Right lobe of liver (tissue), 4 donors: ENCODE results near the gene CACNA1D.

ENCODE experiments used
- CTCF ChIP-seq, 4 donors: fragments of 200-600 bp in 3 of 4; fragments of 450-650 bp in 1 of 4; IDR thresholded peaks; one replicate each; pipeline versions ENCODE4 v1.5.1 to v1.8.0; 2016 to 2022; ENCODE audit warnings: antibody characterized with exemption in 4 of 4, mild to moderate bottlenecking in 2 of 4
- POLR2A ChIP-seq: fragments of 450-650 bp; IDR thresholded peaks from one replicate; pipeline ENCODE4 v1.6.1; 2017; ENCODE audit warnings: antibody characterized with exemption, mild to moderate bottlenecking
- donor health status: DM: no; HTN: no; CAD: no.
- donor health status: DM: no; HTN: no; CAD: no.
- donor health status: DM: no; HTN: yes; CAD: no.

GRCh38 chr3:53812434-53812833, 318.0 kb downstream of the CACNA1D start:
- TF ChIP-seq CTCF (IDR thresholded peaks at IDR 0.05) (peak in 1 of 4 donors; percentile 9), POLR2A (no peak)
